A549 (cell line): ENCODE results near the gene FAR2.
"Not testable (repeated sequence)": the region's sequence is repeated elsewhere in the genome, so short reads cannot be mapped to it uniquely, and the experiment has no call there.

Experiments used
- CHD4 ChIP-seq: fragments of 200-600 bp; sonication (generic); IDR thresholded peaks from 2 replicates; pipeline ENCODE4 v1.6.1; 2016; ENCODE audit warnings: antibody characterized with exemption, mild to moderate bottlenecking, borderline replicate concordance
- HMGXB4 ChIP-seq: fragments of 250-450 bp; sonication (Bioruptor Pico); IDR thresholded peaks from 2 replicates; pipeline ENCODE4 v1.5.0; 2021; ENCODE audit warnings: mild to moderate bottlenecking, moderate library complexity, borderline replicate concordance
- NR3C1 ChIP-seq: fragments of >200 bp; sonication (Bioruptor Twin); formaldehyde crosslinking; IDR thresholded peaks from 3 replicates; pipeline ENCODE4 v1.6.1; 2017
- RFX5 ChIP-seq: fragments of 450-650 bp; IDR thresholded peaks from 2 replicates; pipeline ENCODE4 v1.7.1; 2014; ENCODE audit warnings: antibody characterized with exemption, mild to moderate bottlenecking, moderate library complexity
- RNF2 ChIP-seq: fragments of 200-600 bp; sonication (generic); IDR thresholded peaks from 2 replicates; pipeline ENCODE4 v1.6.1; 2016; ENCODE audit warnings: low read depth, mild to moderate bottlenecking, antibody characterized with exemption, moderate library complexity, borderline replicate concordance
- TF ChIP-seq, protein P1 (sequence below): fragments of >200 bp; sonication (Bioruptor Twin); formaldehyde crosslinking; IDR thresholded peaks from 3 replicates; pipeline ENCODE4 v1.5.1; 2016

DNA sequence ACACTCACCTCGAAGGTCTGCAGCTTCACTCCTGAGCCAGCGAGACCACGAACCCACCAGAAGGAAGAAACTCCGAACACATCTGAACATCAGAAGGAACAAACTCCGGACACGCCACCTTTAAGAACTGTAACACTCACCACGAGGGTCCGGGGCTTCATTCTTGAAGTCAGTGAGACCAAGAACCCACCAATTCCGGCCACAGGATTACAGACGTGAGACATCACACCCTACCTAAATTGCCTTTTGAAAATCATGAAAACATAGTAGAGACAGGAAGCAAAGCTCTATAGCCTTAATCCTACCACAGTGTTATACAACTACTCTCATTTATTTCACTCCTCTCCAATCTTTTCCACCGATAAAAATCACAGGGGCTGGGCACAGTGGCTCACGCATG lies 108.6 kb downstream of the FAR2 start:
- TF ChIP-seq NR3C1, RFX5, CHD4, RNF2, HMGXB4: not testable (repeated sequence)
- TF ChIP-seq, protein P1, sequence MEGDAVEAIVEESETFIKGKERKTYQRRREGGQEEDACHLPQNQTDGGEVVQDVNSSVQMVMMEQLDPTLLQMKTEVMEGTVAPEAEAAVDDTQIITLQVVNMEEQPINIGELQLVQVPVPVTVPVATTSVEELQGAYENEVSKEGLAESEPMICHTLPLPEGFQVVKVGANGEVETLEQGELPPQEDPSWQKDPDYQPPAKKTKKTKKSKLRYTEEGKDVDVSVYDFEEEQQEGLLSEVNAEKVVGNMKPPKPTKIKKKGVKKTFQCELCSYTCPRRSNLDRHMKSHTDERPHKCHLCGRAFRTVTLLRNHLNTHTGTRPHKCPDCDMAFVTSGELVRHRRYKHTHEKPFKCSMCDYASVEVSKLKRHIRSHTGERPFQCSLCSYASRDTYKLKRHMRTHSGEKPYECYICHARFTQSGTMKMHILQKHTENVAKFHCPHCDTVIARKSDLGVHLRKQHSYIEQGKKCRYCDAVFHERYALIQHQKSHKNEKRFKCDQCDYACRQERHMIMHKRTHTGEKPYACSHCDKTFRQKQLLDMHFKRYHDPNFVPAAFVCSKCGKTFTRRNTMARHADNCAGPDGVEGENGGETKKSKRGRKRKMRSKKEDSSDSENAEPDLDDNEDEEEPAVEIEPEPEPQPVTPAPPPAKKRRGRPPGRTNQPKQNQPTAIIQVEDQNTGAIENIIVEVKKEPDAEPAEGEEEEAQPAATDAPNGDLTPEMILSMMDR = not testable (repeated sequence)
